IPS-18c (cell line): ENCODE measurements around the gene MAJIN.

Experiments
- H3K4me3 ChIP-seq: 2 replicates; pipeline ENCODE4 v1.7.0; 2013; ENCODE audit warnings: low read depth, mild to moderate bottlenecking, low read length, moderate library complexity; ENCODE audit not compliant: insufficient read depth
- H3K9me3 ChIP-seq: one replicate; pipeline ENCODE4 v1.6.1; 2013; ENCODE audit warnings: mild to moderate bottlenecking, low read length, moderate library complexity; ENCODE audit not compliant: control insufficient read depth, insufficient read depth

The MAJIN gene

DNA sequence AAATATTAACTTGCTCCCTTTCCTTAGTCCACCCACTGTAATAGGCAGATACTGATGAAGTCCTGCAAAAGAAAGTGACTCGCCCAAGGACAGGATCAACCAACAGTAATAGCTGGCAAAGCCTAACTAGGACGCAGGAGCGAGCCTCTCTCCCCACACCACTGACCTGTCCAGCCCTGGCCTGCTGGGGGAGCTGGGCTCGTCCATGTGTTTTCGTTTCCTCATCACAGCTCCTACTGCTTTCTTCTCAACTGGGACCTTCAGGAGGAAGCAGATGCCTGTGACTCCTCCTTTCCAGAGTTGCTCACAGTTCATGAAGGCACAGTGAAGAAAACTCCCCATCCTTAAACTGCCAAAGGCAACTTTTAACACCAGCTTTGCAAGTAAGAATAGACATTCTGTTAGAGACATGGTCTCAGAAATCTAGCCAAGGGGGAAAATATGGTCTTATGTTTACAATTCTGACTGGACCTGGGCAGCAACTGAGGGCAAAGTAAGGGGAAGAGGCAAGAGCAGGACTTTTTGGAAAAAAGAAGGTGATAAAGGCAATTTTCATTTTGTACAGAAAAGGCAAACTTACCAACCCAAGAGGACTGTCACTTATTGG, 24.6 kb downstream of the MAJIN start:
- Histone ChIP-seq H3K9me3 (no peaks in the 10 kb centered on the region), H3K4me3 (no peak overlapping the region)

DNA sequence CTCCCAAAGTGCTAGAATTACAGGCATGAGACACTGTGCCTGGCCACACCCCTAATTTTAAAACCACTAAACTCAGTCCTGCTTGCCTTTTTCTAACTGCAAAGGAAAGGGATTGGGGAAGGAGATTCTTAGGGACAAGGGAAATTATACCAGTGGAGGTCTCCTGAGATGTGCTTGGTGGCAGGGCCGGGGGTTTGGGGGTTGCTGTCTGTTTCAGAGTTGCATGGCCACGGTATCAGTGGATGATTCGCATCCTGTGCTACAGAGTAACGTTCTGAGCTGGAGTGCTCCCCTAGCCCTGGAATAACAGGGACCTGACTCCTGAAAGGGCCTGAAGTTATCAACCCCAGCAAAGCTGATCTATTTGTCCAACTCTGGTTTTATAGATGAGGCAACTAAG, 35.4 kb downstream of the MAJIN start:
- no peaks in the 10 kb centered on the region for H3K9me3 ChIP-seq
- no peak overlapping the region for H3K4me3 ChIP-seq

DNA sequence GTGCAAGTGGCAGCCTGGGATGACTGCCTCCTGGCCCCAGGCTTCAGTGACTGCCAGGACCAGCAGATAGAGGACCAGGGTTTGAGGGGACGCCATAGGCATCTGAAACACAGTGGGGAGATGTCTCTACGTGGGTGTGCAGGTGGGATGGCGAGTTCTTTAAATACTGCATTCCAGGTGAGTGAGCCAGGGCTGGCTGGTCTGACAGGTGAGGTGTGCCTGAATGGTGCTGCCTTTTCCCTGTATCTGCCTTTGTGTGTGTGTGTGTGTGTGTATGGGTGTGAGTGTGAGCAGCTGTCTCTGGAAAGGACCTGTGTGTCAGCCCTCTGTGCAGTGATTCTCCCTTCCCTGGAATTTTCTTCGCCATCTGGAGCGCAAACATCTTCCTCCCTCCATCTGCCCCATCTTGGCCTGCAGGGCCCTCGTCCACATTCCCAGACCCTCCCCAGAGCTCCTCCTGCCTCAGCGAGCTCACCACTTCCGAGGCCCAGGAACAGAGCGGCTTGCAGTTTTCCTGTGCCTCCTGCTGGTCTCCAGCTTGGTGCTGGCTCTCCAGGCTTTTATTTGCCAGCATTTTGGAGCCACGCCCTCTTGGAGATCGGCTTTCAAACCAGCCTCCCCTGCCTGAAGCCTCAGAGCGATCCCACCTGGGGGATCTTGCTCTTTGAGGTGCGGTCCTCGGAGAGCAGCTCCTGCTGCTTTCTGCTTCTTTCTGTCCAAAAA, 36.4 kb downstream of the MAJIN start, which contains the start of gene GPHA2:
Gene GPHA2 (minus strand): TSS at position 535 of the 723 bp plus-strand sequence. CDS start 433 bp downstream, at position 102.
- Histone ChIP-seq H3K4me3 (no peak within 1 kb of the TSS), H3K9me3 (no peaks in the 10 kb centered on the region)

DNA sequence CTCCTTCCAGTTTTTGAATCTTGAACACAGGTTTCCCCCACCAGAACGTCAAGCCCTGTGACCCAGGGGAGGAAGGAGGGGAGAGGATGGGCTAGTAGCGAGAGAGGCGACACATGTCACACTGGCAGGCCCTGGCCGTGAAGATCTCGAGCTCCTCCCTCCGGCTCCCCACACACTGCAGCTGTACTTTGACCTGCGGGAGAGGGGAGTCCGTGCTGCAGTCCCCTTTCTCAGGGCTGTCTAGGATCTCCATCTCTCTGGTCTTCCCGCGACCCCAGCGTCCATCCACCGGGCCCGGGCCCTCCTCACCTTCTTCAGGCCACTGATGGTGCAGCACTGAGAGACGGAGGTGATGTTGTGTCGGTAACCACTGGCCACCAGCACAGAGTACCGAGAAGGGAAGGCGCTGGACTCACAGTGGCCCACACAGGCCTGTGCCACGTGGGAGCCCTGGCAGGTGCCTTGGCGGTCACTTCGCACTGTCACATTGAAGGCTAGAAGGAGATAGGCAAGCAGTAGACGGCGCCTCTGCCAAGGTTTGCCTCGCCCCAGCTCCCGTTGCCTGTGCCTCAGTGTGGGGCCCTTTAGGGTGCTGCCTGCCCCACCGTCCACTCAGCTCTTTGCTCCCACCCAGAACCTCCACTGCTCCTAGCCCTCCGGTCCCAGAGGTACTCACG, 37.1 kb downstream of the MAJIN start:
- Histone ChIP-seq H3K4me3 (no peak overlapping the region), H3K9me3 (no peaks in the 10 kb centered on the region)

DNA sequence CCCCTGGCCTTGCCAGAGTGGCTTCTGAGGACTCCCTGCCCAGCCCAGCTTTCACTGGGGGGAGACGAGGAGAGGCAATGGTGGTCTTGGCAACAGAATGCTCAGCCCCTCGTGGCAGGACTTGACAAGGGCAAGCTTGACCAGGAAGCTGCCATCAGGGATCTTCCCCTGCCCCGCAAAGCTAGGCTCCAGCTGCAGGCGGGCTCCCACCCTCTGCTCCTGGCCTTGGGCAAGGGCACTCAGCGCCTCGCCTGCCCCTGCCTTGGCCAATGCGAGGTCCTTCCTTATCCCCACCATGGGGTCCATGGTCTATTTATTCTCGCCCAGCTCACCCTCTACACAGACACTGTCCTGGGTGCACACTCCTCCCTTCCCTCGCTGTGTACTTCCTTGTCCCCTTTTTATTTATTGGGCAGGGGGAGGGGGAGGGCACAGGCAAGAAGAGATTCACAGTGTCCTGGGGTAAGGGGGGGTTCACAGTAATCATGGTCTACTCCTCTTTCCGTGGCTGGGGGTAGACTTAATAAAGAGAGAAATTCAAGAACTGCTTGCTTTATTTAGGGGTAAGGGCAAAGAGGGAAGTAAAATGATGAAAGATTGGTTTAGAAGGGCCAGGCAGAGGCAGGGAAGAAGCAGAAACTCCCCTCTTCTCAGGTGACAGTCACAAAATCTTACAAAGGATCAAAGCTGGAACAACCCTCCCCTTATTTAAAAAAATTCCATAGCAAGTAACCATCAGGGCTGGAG, 37.8 kb downstream of the MAJIN start:
- Histone ChIP-seq H3K9me3 (no peaks in the 10 kb centered on the region), H3K4me3 (no peak overlapping the region)

DNA sequence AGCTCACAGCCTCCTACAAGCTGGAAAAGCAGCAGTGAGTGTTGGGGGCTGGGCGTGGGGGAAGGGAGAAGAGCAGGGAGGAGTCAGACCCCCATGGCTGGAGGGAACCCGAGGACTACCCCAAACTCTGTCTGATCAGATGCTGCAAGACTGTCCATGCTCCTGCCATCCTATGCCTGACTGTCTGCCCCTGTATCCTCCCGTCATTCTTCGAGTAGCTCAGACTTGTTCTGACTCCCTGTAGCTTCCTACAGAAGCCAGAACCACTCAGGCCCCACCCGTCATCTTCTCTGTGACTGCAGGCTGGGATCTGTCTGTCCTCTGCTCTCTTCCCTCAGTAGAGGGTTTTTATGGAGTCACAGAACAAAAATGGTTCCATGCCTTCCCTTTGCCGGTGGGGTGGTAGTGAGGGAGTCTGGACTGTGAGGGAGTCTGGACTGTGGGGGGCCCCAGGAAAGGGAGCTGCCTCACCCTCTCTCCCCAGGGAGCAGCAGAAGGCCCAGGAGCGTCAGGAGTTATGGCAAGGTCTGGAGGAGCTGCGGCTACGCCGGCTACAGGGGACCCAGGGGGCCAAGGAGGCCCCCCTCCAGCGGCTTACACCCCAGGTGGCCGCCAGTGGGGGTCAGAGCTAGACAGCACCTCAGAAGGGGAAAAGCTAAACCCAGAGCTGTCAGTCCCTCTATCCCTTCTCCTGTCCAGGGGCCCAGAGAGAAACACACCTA, 38.5 kb downstream of the MAJIN start:
- Histone ChIP-seq H3K4me3 (no peak overlapping the region), H3K9me3 (no peaks in the 10 kb centered on the region)

DNA sequence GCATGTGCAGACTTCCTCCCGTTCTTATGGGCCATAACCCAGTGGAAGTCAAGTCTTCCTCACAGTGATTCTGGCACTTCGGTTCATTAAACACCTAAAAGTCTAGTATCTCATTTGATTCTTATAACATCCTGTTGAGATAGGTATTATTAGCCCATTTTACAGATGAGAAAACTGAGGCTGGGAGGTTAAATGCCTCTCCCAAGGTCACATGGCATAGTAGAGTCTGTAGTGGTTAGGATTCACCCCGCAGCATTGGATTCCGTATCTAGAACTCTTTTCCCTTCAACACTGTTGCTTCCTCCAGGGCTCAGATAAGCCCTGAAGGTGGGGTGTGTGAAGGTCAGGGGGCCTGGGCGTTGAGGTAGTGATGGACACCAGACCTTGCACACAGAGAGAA, 39.6 kb downstream of the MAJIN start:
- no peaks in the 10 kb centered on the region for H3K9me3 ChIP-seq
- no peak overlapping the region for H3K4me3 ChIP-seq

DNA sequence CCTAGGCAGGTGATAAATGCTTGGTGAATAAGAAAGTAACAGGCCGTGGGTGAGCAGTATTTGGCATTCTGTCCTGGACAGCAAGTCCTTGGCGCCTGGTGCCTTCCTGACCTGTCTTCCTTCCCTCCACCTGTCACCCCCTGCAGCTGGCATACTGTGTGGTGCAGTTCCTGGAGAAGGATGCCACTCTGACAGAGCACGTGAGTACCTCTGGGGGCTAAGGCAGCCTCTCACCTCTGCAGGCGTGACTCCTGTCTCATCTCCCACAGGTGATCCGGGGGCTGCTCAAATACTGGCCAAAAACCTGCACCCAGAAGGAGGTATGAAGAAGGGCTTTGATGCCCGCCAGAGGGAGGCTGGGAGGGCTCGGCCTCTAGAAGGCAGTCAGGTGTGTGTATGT, 40.6 kb downstream of the MAJIN start:
- no peaks in the 10 kb centered on the region for H3K9me3 ChIP-seq
- no peak overlapping the region for H3K4me3 ChIP-seq

DNA sequence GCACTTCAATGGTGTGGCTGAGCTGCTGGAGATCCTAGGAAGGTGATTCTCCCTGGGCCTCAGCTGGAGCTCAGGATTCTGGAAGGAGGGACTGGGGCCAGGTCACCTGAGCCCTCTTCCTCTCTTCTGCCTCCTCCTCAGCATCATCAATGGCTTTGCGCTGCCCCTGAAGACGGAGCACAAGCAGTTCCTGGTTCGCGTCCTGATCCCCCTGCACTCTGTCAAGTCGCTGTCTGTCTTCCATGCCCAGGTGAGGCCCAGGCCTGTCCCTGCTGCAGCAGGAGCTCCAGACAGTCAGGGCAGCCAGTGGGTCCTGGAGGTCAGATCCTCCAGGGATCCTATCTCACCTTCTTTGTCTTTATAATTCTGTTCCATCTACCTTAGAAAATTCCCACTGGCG, 41.6 kb downstream of the MAJIN start:
- Histone ChIP-seq H3K9me3 (no peaks in the 10 kb centered on the region), H3K4me3 (no peak overlapping the region)

DNA sequence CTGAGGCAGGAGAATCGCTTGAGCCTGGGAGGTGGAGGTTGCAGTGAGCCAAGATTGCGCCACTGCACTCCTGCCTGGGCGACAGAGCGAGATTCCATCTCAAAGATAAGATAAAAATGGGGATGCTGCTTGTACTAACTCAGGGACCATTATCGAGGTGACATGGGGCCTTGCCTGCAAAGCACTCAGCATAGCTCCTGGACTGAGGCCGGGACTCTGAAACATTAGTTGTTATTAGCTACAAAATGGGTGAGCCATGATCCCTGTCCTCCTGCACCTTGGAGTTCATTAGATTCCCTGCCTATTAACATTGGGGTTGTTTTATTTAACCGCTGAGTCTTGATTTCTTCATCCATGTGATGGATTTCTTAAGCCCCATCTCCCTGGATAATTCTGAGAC, 42.3 kb downstream of the MAJIN start:
- H3K9me3 ChIP-seq = no peaks in the 10 kb centered on the region
- no peak overlapping the region for H3K4me3 ChIP-seq

DNA sequence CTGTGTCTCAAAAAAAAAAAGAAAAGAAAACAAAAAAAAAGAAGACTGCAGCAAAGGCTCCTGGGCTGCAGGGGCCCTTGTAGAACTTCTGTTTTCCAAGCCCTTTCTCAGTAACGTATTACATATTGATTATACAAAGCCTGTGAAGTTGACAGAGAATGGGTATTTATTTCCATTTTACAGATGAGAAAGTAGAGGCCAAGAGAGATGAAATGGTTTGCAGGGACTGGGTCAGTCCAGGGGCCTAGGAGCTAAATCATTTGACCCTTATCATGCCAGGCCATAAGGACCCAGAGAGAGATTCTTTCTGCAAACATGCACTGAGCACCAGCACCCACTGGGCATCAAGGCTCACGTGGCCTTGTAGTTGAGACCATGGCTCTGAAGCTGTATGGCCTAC, 43.0 kb downstream of the MAJIN start:
- no peak overlapping the region for H3K4me3 ChIP-seq
- H3K9me3 ChIP-seq = no peaks in the 10 kb centered on the region

DNA sequence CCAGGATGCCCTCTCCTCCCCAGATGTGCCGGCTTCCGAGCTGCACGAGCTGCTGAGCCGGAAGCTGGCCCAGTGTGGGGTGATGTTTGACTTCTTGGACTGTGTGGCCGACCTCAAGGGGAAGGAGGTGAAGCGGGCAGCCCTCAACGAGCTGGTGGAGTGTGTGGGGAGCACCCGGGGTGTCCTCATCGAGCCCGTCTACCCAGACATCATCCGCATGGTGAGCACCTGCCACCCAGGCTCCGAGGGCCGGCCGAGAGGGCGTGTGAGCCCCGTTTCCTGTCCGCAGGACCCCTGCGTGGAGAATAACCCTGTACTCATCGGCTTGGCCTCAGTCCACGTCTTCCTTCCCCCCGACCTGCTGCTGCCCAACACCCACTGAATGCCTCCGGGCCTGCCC, 45.2 kb downstream of the MAJIN start:
- H3K4me3 ChIP-seq = no peak overlapping the region
- H3K9me3 ChIP-seq = no peaks in the 10 kb centered on the region

DNA sequence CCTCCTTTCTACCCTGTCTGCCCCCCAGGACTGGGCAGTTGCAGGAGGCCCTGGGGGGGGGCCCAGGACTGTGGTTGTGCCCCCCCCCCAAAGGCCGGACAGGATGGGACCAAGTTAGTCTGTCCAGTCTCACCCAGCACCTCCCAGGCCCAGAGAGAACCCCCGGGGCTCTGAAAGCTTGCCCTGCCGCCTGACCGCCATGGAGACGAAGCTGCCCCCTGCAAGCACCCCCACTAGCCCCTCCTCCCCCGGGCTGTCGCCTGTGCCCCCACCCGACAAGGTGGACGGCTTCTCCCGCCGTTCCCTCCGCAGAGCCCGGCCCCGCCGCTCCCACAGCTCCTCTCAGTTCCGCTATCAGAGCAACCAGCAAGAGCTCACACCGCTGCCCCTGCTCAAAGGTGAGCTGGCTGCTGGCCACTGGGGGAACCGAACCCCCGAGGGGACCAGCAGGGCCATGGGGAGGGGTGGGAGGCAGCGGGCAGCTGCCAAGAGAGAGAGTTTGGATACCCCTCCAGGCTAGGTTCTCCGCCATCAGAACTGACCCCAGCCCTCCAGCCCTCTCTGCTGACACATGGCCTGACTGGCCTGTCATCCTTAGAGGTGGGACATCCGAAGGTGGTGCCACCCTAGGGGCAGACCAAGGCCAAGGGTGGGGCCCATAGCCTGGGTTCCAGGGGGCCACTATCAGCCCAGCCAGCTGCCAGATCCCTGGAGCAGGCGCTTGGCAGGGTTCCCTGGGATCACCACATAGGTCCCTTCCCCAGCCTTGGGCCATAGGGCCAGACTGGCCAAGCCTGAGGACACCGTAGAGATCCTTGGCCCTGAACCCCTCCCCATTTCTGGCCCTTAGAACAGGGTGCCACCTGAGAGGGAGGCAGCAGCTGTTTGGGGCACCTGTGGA, 46.1 kb downstream of the MAJIN start:
- H3K9me3 ChIP-seq = no peaks in the 10 kb centered on the region
- H3K4me3 ChIP-seq = no peak overlapping the region

DNA sequence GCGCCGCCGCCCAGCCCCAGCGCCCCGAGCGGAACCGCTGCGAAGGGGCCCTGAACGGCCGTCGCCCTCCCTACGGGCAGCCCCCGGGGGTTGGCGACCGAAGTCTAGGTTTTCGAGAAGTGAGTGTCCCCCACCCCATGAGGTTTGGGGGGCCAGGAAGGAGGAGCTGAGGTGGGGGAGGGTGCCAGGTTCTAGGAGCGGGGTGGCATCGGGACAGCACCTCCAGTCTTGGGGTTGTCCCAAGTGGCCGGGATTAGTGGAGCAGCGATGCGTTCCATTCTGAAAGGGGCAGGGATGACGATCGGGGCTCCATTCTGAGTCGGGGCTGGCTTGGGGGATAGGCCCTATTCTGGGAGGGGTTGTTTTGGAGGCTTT, 47.0 kb downstream of the MAJIN start:
- no peaks in the 10 kb centered on the region for H3K9me3 ChIP-seq
- peak overlapping the region; percentile 87 for H3K4me3 ChIP-seq

DNA sequence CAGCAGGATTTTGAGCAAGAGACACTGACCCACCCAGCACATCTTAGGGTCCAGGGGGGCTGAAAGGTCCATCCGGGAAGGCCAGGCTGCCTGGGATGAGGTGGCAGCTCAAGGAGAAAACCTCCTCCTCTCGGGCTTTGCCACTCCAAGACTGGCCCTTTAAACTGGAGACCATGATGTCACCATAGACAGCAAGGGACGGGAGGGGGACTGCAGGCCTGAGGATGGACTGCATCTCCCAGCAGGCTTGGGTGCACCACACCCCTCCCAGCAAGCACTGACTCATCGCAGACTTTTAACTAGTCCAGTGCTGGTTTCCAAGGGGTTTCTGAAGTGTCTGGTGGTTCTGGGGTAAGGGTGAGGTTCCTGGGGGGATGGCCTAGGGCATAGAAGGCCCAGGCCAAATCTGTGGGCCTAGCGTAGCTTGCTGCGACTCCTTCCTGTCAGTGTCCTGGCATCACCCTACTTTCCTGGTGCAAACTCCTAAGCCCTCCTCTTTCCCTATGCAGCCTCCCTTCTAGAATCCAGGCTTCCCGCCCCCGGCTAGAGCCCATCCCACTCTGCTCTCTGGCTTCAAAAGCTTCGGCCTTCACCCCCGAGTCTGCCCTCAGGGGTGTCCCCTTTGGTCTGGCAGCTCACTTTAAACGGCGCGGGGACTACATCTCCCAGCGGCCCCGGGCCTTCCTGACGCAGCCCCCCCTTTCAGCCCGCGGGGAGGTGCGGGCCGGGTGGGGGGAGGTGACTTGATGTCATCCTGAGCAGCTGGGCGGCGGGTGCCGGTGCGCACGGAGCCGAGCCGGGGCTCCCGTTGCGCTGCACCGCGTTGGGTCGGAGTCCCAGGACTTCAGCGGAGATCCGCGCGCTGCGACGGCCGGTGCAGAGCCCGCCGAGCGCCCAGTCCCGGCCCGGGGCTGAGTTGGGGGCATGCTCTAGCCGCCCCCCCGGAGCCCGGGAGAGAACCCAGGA, 47.7 kb downstream of the MAJIN start, which contains the start of gene PPP2R5B:
Gene PPP2R5B (plus strand): TSS at position 746 of the 966 bp plus-strand sequence. CDS start 1,046 bp downstream, outside the sequence.
- peak within 1 kb of the TSS; percentile 87 for H3K4me3 ChIP-seq
- no peaks in the 10 kb centered on the region for H3K9me3 ChIP-seq
